Neural progenitor cell (in vitro differentiated cells): ENCODE data around the gene PARD3B. TPM values are rescaled to one million over a fixed set of nuclear protein-coding genes. Genes with fewer than 3 reads are reported as not detected.

Experiments
- DNase-seq: peaks from one replicate; pipeline ENCODE4 v3.0.0-alpha.2; 2016; ENCODE audit warnings: low spot score
- H2AFZ ChIP-seq: fragments of 200-600 bp; sonication (generic); replicated peaks from 2 replicates; pipeline ENCODE4 v1.6.1; 2016; ENCODE audit warnings: antibody characterized with exemption
- H3F3A ChIP-seq: fragments of 200-600 bp; sonication (generic); 2 replicates; pipeline ENCODE4 v1.6.1; 2016; ENCODE audit warnings: antibody characterized with exemption, low read depth
- H3K27ac ChIP-seq: fragments of 200-600 bp; sonication (generic); 2 replicates; pipeline ENCODE4 v1.5.1; 2016; ENCODE audit warnings: mild to moderate bottlenecking
- H3K27me3 ChIP-seq: fragments of 200-600 bp; sonication (generic); 2 replicates; pipeline ENCODE4 v1.6.1; 2016; ENCODE audit warnings: mild to moderate bottlenecking, moderate library complexity
- H3K36me3 ChIP-seq: fragments of 200-600 bp; sonication (generic); 2 replicates; pipeline ENCODE4 v1.5.1; 2016
- H3K4me1 ChIP-seq: fragments of 200-600 bp; sonication (generic); 2 replicates; pipeline ENCODE4 v1.6.1; 2016; ENCODE audit warnings: mixed run types
- H3K4me2 ChIP-seq: fragments of 200-600 bp; sonication (generic); 2 replicates; pipeline ENCODE4 v1.6.1; 2016
- H3K4me3 ChIP-seq: fragments of 200-600 bp; sonication (generic); 2 replicates; pipeline ENCODE4 v1.5.1; 2016
- H3K79me2 ChIP-seq: fragments of 200-600 bp; sonication (generic); 2 replicates; pipeline ENCODE4 v1.6.1; 2016; ENCODE audit warnings: low read depth
- H3K9ac ChIP-seq: fragments of 200-600 bp; sonication (generic); 2 replicates; pipeline ENCODE4 v1.6.1; 2016
- H3K9me3 ChIP-seq: fragments of 200-600 bp; sonication (generic); 2 replicates; pipeline ENCODE4 v1.5.1; 2016; ENCODE audit warnings: low read depth
- H4K20me1 ChIP-seq: fragments of 200-600 bp; sonication (generic); 2 replicates; pipeline ENCODE4 v1.6.1; 2016; ENCODE audit warnings: low read depth
- H3K27ac Mint-ChIP-seq: 3 replicates; pipeline ENCODE4 v1.8.0; 2021; ENCODE audit warnings: mixed read lengths
- H3K27me3 Mint-ChIP-seq: 2 replicates; pipeline ENCODE4 v1.8.0; 2022; ENCODE audit warnings: low read depth, mild to moderate bottlenecking, inconsistent platforms, moderate library complexity, mixed read lengths; ENCODE audit not compliant: insufficient read depth
- H3K36me3 Mint-ChIP-seq: 3 replicates; pipeline ENCODE4 v1.8.0; 2021; ENCODE audit warnings: mixed read lengths
- H3K4me1 Mint-ChIP-seq: 3 replicates; pipeline ENCODE4 v1.8.0; 2021; ENCODE audit warnings: mixed read lengths
- H3K4me3 Mint-ChIP-seq: 3 replicates; pipeline ENCODE4 v1.8.0; 2021; ENCODE audit warnings: mild to moderate bottlenecking, moderate library complexity, mixed read lengths
- H3K9me3 Mint-ChIP-seq: 3 replicates; pipeline ENCODE4 v1.8.0; 2020; ENCODE audit warnings: mixed read lengths
- EZH2 ChIP-seq: fragments of 200-600 bp; sonication (generic); IDR thresholded peaks from 2 replicates; pipeline ENCODE4 v1.6.1; 2017; ENCODE audit warnings: antibody characterized with exemption, mild to moderate bottlenecking, moderate library complexity
- EZH2phosphoT487 ChIP-seq: fragments of 200-600 bp; sonication (generic); IDR thresholded peaks from 2 replicates; pipeline ENCODE4 v1.6.1; 2017; ENCODE audit warnings: antibody characterized with exemption
- total RNA-seq: library from RNA; depleted of rRNA; stranded (reverse); fragments of >200 nt; gene quantifications from 2 replicates; pipeline ENCODE4 v1.2.3, GENCODE V29; 2015; ENCODE audit warnings: low replicate concordance
- TF ChIP-seq, protein P1 (sequence below): fragments of 200-600 bp; sonication (generic); IDR thresholded peaks from 2 replicates; pipeline ENCODE4 v1.5.1; 2017; ENCODE audit warnings: antibody characterized with exemption, mild to moderate bottlenecking

Gene PARD3B
- total RNA-seq, 1 donor from 2014 or later, result 8.4 TPM

GRCh38 chr2:205066081-205066480 lies 520.8 kb downstream of the PARD3B start:
- no peak overlapping the region for H2AFZ ChIP-seq
- H3K36me3 ChIP-seq, result no peaks in the 10 kb centered on the region
- H3K9me3 ChIP-seq, result no peaks in the 10 kb centered on the region
- H4K20me1 ChIP-seq, result no peaks in the 10 kb centered on the region
- TF ChIP-seq EZH2phosphoT487, result no peak
- TF ChIP-seq EZH2, result no peak
- TF ChIP-seq, protein P1, sequence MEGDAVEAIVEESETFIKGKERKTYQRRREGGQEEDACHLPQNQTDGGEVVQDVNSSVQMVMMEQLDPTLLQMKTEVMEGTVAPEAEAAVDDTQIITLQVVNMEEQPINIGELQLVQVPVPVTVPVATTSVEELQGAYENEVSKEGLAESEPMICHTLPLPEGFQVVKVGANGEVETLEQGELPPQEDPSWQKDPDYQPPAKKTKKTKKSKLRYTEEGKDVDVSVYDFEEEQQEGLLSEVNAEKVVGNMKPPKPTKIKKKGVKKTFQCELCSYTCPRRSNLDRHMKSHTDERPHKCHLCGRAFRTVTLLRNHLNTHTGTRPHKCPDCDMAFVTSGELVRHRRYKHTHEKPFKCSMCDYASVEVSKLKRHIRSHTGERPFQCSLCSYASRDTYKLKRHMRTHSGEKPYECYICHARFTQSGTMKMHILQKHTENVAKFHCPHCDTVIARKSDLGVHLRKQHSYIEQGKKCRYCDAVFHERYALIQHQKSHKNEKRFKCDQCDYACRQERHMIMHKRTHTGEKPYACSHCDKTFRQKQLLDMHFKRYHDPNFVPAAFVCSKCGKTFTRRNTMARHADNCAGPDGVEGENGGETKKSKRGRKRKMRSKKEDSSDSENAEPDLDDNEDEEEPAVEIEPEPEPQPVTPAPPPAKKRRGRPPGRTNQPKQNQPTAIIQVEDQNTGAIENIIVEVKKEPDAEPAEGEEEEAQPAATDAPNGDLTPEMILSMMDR, result no peak
- no peaks in the 10 kb centered on the region for H3K79me2 ChIP-seq
- H3K4me2 ChIP-seq, result no peak overlapping the region
- H3K36me3 Mint-ChIP-seq, result peaks cover 4% of the 10 kb centered on the region
- peaks cover 6% of the 10 kb centered on the region for H3K4me1 ChIP-seq
- H3K27me3 Mint-ChIP-seq, result no peaks in the 10 kb centered on the region
- no peak overlapping the region for H3K27ac Mint-ChIP-seq
- no peak overlapping the region for H3K9ac ChIP-seq
- no peaks in the 10 kb centered on the region for H3K9me3 Mint-ChIP-seq
- peaks cover 13% of the 10 kb centered on the region for H3K4me1 Mint-ChIP-seq
- no peak overlapping the region for H3K27ac ChIP-seq
- no peak for DNase-seq
- no peak overlapping the region for H3K4me3 Mint-ChIP-seq
- H3K27me3 ChIP-seq, result no peaks in the 10 kb centered on the region
- H3F3A ChIP-seq, result no peaks in the 10 kb centered on the region
- H3K4me3 ChIP-seq, result no peak overlapping the region

DNA sequence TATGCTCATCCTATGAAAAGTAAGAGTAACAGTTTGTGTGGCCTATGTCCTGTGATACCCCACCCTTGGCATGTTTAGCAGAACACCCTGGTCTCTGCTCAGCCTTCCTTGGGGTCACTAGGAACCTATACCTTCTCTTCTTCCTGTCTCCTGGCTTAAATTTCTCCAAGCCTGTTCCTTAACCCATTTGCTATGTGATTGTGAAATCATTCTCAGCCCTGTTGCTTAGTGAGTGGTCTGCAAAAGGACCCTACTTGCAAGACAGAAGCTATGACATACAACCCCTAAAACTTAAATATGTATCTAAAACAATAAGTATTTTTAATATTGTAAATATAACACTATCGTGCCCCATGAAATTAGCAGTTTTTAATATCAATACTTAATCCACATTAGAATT lies 524.7 kb downstream of the PARD3B start:
- Mint-ChIP-seq H3K4me3 (no peak overlapping the region), H3K27me3 (no peaks in the 10 kb centered on the region), H3K9me3 (no peaks in the 10 kb centered on the region), H3K27ac (no peak overlapping the region), H3K4me1 (peaks cover 12% of the 10 kb centered on the region), H3K36me3 (no peaks in the 10 kb centered on the region)
- H3K9me3 ChIP-seq, result no peaks in the 10 kb centered on the region
- no peak overlapping the region for H3K27ac ChIP-seq
- no peaks in the 10 kb centered on the region for H4K20me1 ChIP-seq
- H2AFZ ChIP-seq, result no peak overlapping the region
- no peak overlapping the region for H3K4me3 ChIP-seq
- H3K4me2 ChIP-seq, result no peak overlapping the region
- no peaks in the 10 kb centered on the region for H3K27me3 ChIP-seq
- no peak overlapping the region for H3K9ac ChIP-seq
- no peaks in the 10 kb centered on the region for H3F3A ChIP-seq
- no peaks in the 10 kb centered on the region for H3K36me3 ChIP-seq
- peaks cover 6% of the 10 kb centered on the region for H3K4me1 ChIP-seq
- no peak for TF ChIP-seq EZH2phosphoT487
- TF ChIP-seq EZH2, result no peak
- TF ChIP-seq, protein P1, result no peak
- no peaks in the 10 kb centered on the region for H3K79me2 ChIP-seq
- no peak for DNase-seq

GRCh38 chr2:205070889-205071288 lies 525.6 kb downstream of the PARD3B start:
- H3K4me3 ChIP-seq, result no peak overlapping the region
- peaks cover 11% of the 10 kb centered on the region for H3K4me1 Mint-ChIP-seq
- no peak overlapping the region for H3K27ac ChIP-seq
- H4K20me1 ChIP-seq, result no peaks in the 10 kb centered on the region
- no peaks in the 10 kb centered on the region for H3K36me3 ChIP-seq
- no peak for DNase-seq
- no peaks in the 10 kb centered on the region for H3K27me3 ChIP-seq
- no peaks in the 10 kb centered on the region for H3F3A ChIP-seq
- no peaks in the 10 kb centered on the region for H3K27me3 Mint-ChIP-seq
- no peak overlapping the region for H3K4me3 Mint-ChIP-seq
- no peak overlapping the region for H3K9ac ChIP-seq
- H3K9me3 Mint-ChIP-seq, result no peaks in the 10 kb centered on the region
- H2AFZ ChIP-seq, result no peak overlapping the region
- TF ChIP-seq EZH2phosphoT487 (no peak), EZH2 (no peak)
- TF ChIP-seq, protein P1, result no peak
- H3K9me3 ChIP-seq, result no peaks in the 10 kb centered on the region
- no peaks in the 10 kb centered on the region for H3K36me3 Mint-ChIP-seq
- no peaks in the 10 kb centered on the region for H3K79me2 ChIP-seq
- peaks cover 6% of the 10 kb centered on the region for H3K4me1 ChIP-seq
- no peak overlapping the region for H3K4me2 ChIP-seq
- no peak overlapping the region for H3K27ac Mint-ChIP-seq
